Neural cell (in vitro differentiated cells): ENCODE results near the gene CASR. TPM values are rescaled to one million over a fixed set of nuclear protein-coding genes. Genes with fewer than 3 reads are reported as not detected.

Experiments
- H2AFZ ChIP-seq: fragments of 200-600, 300-800 bp; sonication (generic), shearing (Covaris generic); 2 replicates; pipeline ENCODE4 v1.6.0; 2014; ENCODE audit warnings: low read depth, mild to moderate bottlenecking, antibody characterized with exemption, low read length, moderate library complexity
- H3F3A ChIP-seq: fragments of 200-600 bp; shearing (Covaris generic); 2 replicates; pipeline ENCODE4 v1.6.1; 2016; ENCODE audit warnings: mild to moderate bottlenecking, moderate library complexity, mixed read lengths, antibody characterized with exemption, low read length; ENCODE audit not compliant: insufficient read depth, poor library complexity, severe bottlenecking
- H3K27ac ChIP-seq: fragments of 200-600, 300-800 bp; sonication (generic), shearing (Covaris generic); 2 replicates; pipeline ENCODE4 v1.5.1; 2014; ENCODE audit warnings: mild to moderate bottlenecking, low read length, moderate library complexity
- H3K27me3 ChIP-seq: fragments of 300-800, 200-600 bp; sonication (generic), shearing (Covaris generic); 2 replicates; pipeline ENCODE4 v1.6.0; 2014; ENCODE audit warnings: mild to moderate bottlenecking, low read depth, low read length, moderate library complexity; ENCODE audit not compliant: insufficient read depth
- H3K36me3 ChIP-seq: fragments of 300-800, 200-600 bp; sonication (generic), shearing (Covaris generic); 2 replicates; pipeline ENCODE4 v1.5.1; 2014; ENCODE audit warnings: mild to moderate bottlenecking, antibody characterized with exemption, low read length, moderate library complexity; ENCODE audit not compliant: insufficient read depth
- H3K4me2 ChIP-seq: fragments of 300-800, 200-600 bp; sonication (generic), shearing (Covaris generic); 2 replicates; pipeline ENCODE4 v1.6.0; 2014; ENCODE audit warnings: mild to moderate bottlenecking, low read length
- H3K4me3 ChIP-seq: fragments of 300-800, 200-600 bp; sonication (generic), shearing (Covaris generic); 2 replicates; pipeline ENCODE4 v1.5.1; 2014; ENCODE audit warnings: mild to moderate bottlenecking, low read length, moderate library complexity
- H3K79me2 ChIP-seq: fragments of 200-600 bp; shearing (Covaris generic); replicated peaks from 2 replicates; pipeline ENCODE4 v1.6.0; 2014; ENCODE audit warnings: mild to moderate bottlenecking, low read length, moderate library complexity; ENCODE audit not compliant: insufficient read depth
- H3K9ac ChIP-seq: fragments of 300-800, 200-600 bp; sonication (generic), shearing (Covaris generic); 2 replicates; pipeline ENCODE4 v1.6.1; 2016; ENCODE audit warnings: mild to moderate bottlenecking, low read length, mixed read lengths
- H3K9me2 ChIP-seq: fragments of 200-600 bp; shearing (Covaris generic); 2 replicates; pipeline ENCODE4 v1.6.1; 2016; ENCODE audit warnings: mild to moderate bottlenecking, low read length, mixed read lengths; ENCODE audit not compliant: insufficient read depth
- H3K9me3 ChIP-seq: fragments of 200-600, 300-800 bp; sonication (generic), shearing (Covaris generic); 2 replicates; pipeline ENCODE4 v1.6.1; 2016; ENCODE audit warnings: mild to moderate bottlenecking, mixed run types, low read length, moderate library complexity, mixed read lengths
- H4K20me1 ChIP-seq: fragments of 200-600 bp; shearing (Covaris generic); 2 replicates; pipeline ENCODE4 v1.6.1; 2016; ENCODE audit warnings: mild to moderate bottlenecking, mixed run types; ENCODE audit not compliant: insufficient read depth
- EP300 ChIP-seq: fragments of 450-650 bp; conservative IDR thresholded peaks from 2 replicates; pipeline ENCODE4 v1.6.1; 2014; ENCODE audit warnings: antibody characterized with exemption, mild to moderate bottlenecking, moderate library complexity; ENCODE audit not compliant: poor library complexity, severe bottlenecking
- EZH2 ChIP-seq: fragments of 200-600, 300-800 bp; shearing (Covaris generic), sonication (generic); IDR thresholded peaks from 2 replicates; pipeline ENCODE4 v1.6.1; 2014; ENCODE audit warnings: antibody characterized with exemption, low read length, borderline replicate concordance, mild to moderate bottlenecking; ENCODE audit not compliant: insufficient read depth, poor library complexity, severe bottlenecking
- MXI1 ChIP-seq: fragments of 450-650 bp; conservative IDR thresholded peaks from 2 replicates; pipeline ENCODE4 v1.6.1; 2014; ENCODE audit warnings: antibody characterized with exemption, mild to moderate bottlenecking; ENCODE audit not compliant: poor library complexity, severe bottlenecking
- POLR2AphosphoS5 ChIP-seq: IDR thresholded peaks from 2 replicates; pipeline ENCODE4 v1.6.1; 2012
- RAD21 ChIP-seq: fragments of 450-650 bp; conservative IDR thresholded peaks from 2 replicates; pipeline ENCODE4 v1.6.1; 2014; ENCODE audit warnings: antibody characterized with exemption, mild to moderate bottlenecking, moderate library complexity
- SMC3 ChIP-seq: fragments of 450-650 bp; conservative IDR thresholded peaks from 2 replicates; pipeline ENCODE4 v1.6.1; 2014; ENCODE audit warnings: antibody characterized with exemption, mild to moderate bottlenecking, moderate library complexity; ENCODE audit not compliant: poor library complexity
- TAF1 ChIP-seq: IDR thresholded peaks from 2 replicates; pipeline ENCODE4 v1.6.1; 2012; ENCODE audit warnings: low read depth
- polyA plus RNA-seq: library from polyadenylated mRNA; depleted of rRNA; stranded (reverse); fragments of >200 nt; gene quantifications from 2 replicates; pipeline ENCODE4 v1.2.3, GENCODE V29; 2014
- TF ChIP-seq, protein P1 (sequence below): fragments of 450-650 bp; IDR thresholded peaks from 2 replicates; pipeline ENCODE4 v1.5.1; 2014; ENCODE audit warnings: antibody characterized with exemption, mild to moderate bottlenecking, moderate library complexity; ENCODE audit not compliant: poor library complexity, severe bottlenecking
- TF ChIP-seq, protein P2 (sequence below): IDR thresholded peaks from 2 replicates; pipeline ENCODE4 v1.6.1; 2012; ENCODE audit warnings: borderline replicate concordance

Gene CASR
- polyA plus RNA-seq, 1 donor from 2014 or later: not detected

DNA sequence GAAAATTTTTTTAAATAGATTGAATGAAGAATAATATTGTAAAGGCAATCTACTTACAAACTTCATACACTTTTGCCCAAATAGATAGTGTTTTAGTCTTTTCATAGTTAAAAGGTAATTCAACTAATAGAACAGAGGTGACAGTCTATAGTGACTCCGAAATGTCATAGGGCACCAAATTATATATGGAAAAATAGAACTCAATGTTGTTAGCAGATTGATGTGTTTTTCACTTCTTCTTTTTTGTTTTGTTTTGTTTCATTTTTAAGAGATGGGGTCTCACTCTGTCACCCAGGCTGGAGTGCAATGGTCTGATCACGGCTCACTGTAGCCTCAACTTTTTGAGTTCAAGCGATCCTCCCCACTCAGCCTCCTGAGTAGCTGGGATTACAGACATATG, 142.3 kb downstream of the CASR start:
- no peak overlapping the region for H3K4me2 ChIP-seq
- no peaks in the 10 kb centered on the region for H3K9me2 ChIP-seq
- H3K9me3 ChIP-seq: no peaks in the 10 kb centered on the region
- no peaks in the 10 kb centered on the region for H4K20me1 ChIP-seq
- no peak overlapping the region for H3K9ac ChIP-seq
- H3K36me3 ChIP-seq: no peaks in the 10 kb centered on the region
- no peak overlapping the region for H3K27ac ChIP-seq
- H3K27me3 ChIP-seq: no peaks in the 10 kb centered on the region
- no peaks in the 10 kb centered on the region for H3K79me2 ChIP-seq
- no peaks in the 10 kb centered on the region for H3F3A ChIP-seq
- no peak overlapping the region for H3K4me3 ChIP-seq
- TF ChIP-seq, protein P1, sequence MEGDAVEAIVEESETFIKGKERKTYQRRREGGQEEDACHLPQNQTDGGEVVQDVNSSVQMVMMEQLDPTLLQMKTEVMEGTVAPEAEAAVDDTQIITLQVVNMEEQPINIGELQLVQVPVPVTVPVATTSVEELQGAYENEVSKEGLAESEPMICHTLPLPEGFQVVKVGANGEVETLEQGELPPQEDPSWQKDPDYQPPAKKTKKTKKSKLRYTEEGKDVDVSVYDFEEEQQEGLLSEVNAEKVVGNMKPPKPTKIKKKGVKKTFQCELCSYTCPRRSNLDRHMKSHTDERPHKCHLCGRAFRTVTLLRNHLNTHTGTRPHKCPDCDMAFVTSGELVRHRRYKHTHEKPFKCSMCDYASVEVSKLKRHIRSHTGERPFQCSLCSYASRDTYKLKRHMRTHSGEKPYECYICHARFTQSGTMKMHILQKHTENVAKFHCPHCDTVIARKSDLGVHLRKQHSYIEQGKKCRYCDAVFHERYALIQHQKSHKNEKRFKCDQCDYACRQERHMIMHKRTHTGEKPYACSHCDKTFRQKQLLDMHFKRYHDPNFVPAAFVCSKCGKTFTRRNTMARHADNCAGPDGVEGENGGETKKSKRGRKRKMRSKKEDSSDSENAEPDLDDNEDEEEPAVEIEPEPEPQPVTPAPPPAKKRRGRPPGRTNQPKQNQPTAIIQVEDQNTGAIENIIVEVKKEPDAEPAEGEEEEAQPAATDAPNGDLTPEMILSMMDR: no peak
- no peak for TF ChIP-seq TAF1
- TF ChIP-seq POLR2AphosphoS5: no peak
- no peak for TF ChIP-seq EZH2
- no peak overlapping the region for H2AFZ ChIP-seq

DNA sequence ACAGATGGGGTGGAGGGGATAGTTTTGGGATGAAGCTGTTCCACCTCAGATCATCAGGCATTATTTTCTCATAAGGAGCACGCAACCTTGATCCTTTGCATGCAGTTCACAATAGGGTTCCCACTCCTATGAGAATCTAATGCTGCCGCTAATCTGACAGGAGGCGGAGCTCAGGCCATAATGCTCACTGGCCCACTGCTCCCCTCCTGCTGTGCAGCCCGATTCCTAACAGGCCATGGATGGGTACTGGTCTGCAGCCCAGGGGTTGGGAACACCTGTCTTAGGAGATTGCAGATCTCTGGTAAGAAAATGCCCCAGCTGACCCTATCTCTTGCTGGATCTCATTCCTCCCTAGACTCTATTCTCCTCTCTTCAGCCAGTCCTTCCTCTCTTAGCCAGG, 148.4 kb downstream of the CASR start:
- Histone ChIP-seq H2AFZ (no peak overlapping the region), H3K9ac (no peak overlapping the region), H3F3A (no peaks in the 10 kb centered on the region), H4K20me1 (no peaks in the 10 kb centered on the region), H3K4me2 (no peak overlapping the region), H3K79me2 (no peaks in the 10 kb centered on the region), H3K4me3 (no peak overlapping the region), H3K9me2 (no peaks in the 10 kb centered on the region), H3K36me3 (no peaks in the 10 kb centered on the region), H3K27ac (no peak overlapping the region), H3K27me3 (no peaks in the 10 kb centered on the region), H3K9me3 (no peaks in the 10 kb centered on the region)
- no peak for TF ChIP-seq TAF1
- TF ChIP-seq RAD21: no peak
- no peak for TF ChIP-seq EZH2
- TF ChIP-seq, protein P2, sequence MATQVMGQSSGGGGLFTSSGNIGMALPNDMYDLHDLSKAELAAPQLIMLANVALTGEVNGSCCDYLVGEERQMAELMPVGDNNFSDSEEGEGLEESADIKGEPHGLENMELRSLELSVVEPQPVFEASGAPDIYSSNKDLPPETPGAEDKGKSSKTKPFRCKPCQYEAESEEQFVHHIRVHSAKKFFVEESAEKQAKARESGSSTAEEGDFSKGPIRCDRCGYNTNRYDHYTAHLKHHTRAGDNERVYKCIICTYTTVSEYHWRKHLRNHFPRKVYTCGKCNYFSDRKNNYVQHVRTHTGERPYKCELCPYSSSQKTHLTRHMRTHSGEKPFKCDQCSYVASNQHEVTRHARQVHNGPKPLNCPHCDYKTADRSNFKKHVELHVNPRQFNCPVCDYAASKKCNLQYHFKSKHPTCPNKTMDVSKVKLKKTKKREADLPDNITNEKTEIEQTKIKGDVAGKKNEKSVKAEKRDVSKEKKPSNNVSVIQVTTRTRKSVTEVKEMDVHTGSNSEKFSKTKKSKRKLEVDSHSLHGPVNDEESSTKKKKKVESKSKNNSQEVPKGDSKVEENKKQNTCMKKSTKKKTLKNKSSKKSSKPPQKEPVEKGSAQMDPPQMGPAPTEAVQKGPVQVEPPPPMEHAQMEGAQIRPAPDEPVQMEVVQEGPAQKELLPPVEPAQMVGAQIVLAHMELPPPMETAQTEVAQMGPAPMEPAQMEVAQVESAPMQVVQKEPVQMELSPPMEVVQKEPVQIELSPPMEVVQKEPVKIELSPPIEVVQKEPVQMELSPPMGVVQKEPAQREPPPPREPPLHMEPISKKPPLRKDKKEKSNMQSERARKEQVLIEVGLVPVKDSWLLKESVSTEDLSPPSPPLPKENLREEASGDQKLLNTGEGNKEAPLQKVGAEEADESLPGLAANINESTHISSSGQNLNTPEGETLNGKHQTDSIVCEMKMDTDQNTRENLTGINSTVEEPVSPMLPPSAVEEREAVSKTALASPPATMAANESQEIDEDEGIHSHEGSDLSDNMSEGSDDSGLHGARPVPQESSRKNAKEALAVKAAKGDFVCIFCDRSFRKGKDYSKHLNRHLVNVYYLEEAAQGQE: no peak
- no peak for TF ChIP-seq MXI1
- TF ChIP-seq, protein P1: no peak
- no peak for TF ChIP-seq POLR2AphosphoS5
- TF ChIP-seq SMC3: no peak
- no peak for TF ChIP-seq EP300
